Esophagus muscularis mucosa (tissue), 4 donors: ENCODE results near the gene SLC30A10. TPM values are rescaled to one million over a fixed set of nuclear protein-coding genes. Genes with fewer than 3 reads are reported as not detected.

Experiments used
- DNase-seq: peaks from one replicate; pipeline ENCODE4 v3.0.0-alpha.2; 2017; ENCODE audit errors: extremely low spot score
- H3K27ac ChIP-seq, 4 donors: fragments of 200-600 bp; sonication (generic); replicated peaks in 1 of 4; 1 replicate in 3 of 4; 2 replicates in 1 of 4; pipeline ENCODE4 v1.5.1; 2016 to 2019; ENCODE audit warnings: mild to moderate bottlenecking in 1 of 4
- H3K27me3 ChIP-seq, 4 donors: fragments of 200-600 bp; sonication (generic); one replicate each; pipeline versions ENCODE4 v1.5.1 to v1.6.0; 2016 to 2019
- H3K36me3 ChIP-seq, 4 donors: fragments of 200-600 bp; sonication (generic); one replicate each; pipeline ENCODE4 v1.5.1; 2016 to 2019
- H3K4me1 ChIP-seq, 4 donors: fragments of 200-600 bp; sonication (generic); one replicate each; pipeline ENCODE4 v1.5.1; 2016 to 2019
- H3K4me3 ChIP-seq, 4 donors: fragments of 200-600 bp; sonication (generic); 1 replicate in 2 of 4; 2 replicates in 2 of 4; pipeline ENCODE4 v1.5.1; 2016 to 2019; ENCODE audit warnings: mild to moderate bottlenecking in 4 of 4, moderate library complexity in 1 of 4
- H3K9me3 ChIP-seq, 4 donors: fragments of 200-600 bp; sonication (generic); 1 replicate in 3 of 4; 2 replicates in 1 of 4; pipeline ENCODE4 v1.5.1; 2016 to 2019
- CTCF ChIP-seq, 3 experiments: fragments of 200-600 bp in 2 of 3; fragments of 450-650 bp in 1 of 3; sonication (generic) in 2 of 3; IDR thresholded peaks; one replicate each; pipeline ENCODE4 v1.5.1; 2017 to 2019; ENCODE audit warnings: antibody characterized with exemption in 3 of 3, mild to moderate bottlenecking in 2 of 3, moderate library complexity in 1 of 3
- EP300 ChIP-seq: sonication (generic); formaldehyde crosslinking; IDR thresholded peaks from one replicate; pipeline ENCODE4 v1.6.1; 2017; ENCODE audit warnings: antibody characterized with exemption
- POLR2A ChIP-seq: fragments of 450-650 bp; IDR thresholded peaks from one replicate; pipeline ENCODE4 v1.6.1; 2017; ENCODE audit warnings: antibody characterized with exemption, moderate library complexity, mild to moderate bottlenecking, low read depth
- POLR2AphosphoS5 ChIP-seq, 2 donors: sonication (generic); formaldehyde crosslinking; IDR thresholded peaks; one replicate each; pipeline ENCODE4 v1.6.1; 2017; ENCODE audit warnings: antibody characterized with exemption in 2 of 2
- WGBS: methylation state at CpG from one replicate; pipeline ENCODE4 v1.1.5; 2018; 5-methylcytosine and 5-hydroxymethylcytosine counted together
- intact Hi-C: fragments of 100-400 bp; cut with DNase I; formaldehyde crosslinking; loops from one replicate; pipeline ENCODE4 v1.15.1; 2023
- total RNA-seq, 4 donors: library from RNA; depleted of rRNA; stranded (reverse); fragments of >200 nt; gene quantifications; one replicate each; pipeline versions ENCODE4 v1.1.0 to v1.2.1, GENCODE V29; 2016

SLC30A10 gene
- total RNA-seq, 4 donors from 2014 or later, result not detected

- WGBS, result 92% methylated on average over 6 of the region's 6 CpGs
- TF ChIP-seq CTCF (IDR thresholded peaks at IDR 0.05) (no peak), POLR2A (no peak), EP300 (no peak), POLR2AphosphoS5 (IDR thresholded peaks at IDR 0.05) (no peak)
- no peaks in the 10 kb centered on the region for H3K4me1 ChIP-seq
- H3K9me3 ChIP-seq, result no peaks in the 10 kb centered on the region
- H3K36me3 ChIP-seq, result peaks cover 26 to 31% (median 27%) of the 10 kb centered on the region in 4 donors
- intact Hi-C loops, result no loop called here
- H3K4me3 ChIP-seq, result no peak overlapping the region
- no peaks in the 10 kb centered on the region for H3K27me3 ChIP-seq
- no peak for DNase-seq
- H3K27ac ChIP-seq, result no peak overlapping the region
Observed at GRCh38 chr1:219965285-219966070, 37.1 kb upstream of the SLC30A10 start.

GRCh38 chr1:219963432-219963831 lies 35.1 kb upstream of the SLC30A10 start:
- intact Hi-C loops, result no loop called here
- Histone ChIP-seq H3K27me3 (no peaks in the 10 kb centered on the region), H3K27ac (no peak overlapping the region), H3K36me3 (peaks cover 7 to 11% (median 11%) of the 10 kb centered on the region in 4 donors), H3K9me3 (no peaks in the 10 kb centered on the region), H3K4me1 (no peaks in the 10 kb centered on the region), H3K4me3 (no peak overlapping the region)
- DNase-seq, result no peak
- no peak for TF ChIP-seq EP300
- TF ChIP-seq POLR2A, result no peak
- no peak for TF ChIP-seq CTCF (IDR thresholded peaks at IDR 0.05)
- TF ChIP-seq POLR2AphosphoS5 (IDR thresholded peaks at IDR 0.05), result no peak
- WGBS, result 85% methylated on average over 7 of the region's 7 CpGs

- no peak for DNase-seq
- H3K27me3 ChIP-seq, result no peaks in the 10 kb centered on the region
- H3K4me3 ChIP-seq, result no peak overlapping the region
- H3K9me3 ChIP-seq, result no peaks in the 10 kb centered on the region
- H3K36me3 ChIP-seq, result no peaks in the 10 kb centered on the region
- 94% methylated on average over 3 of the region's 3 CpGs for WGBS
- intact Hi-C loops, result no loop called here
- no peak overlapping the region for H3K27ac ChIP-seq
- H3K4me1 ChIP-seq, result no peaks in the 10 kb centered on the region
- TF ChIP-seq POLR2A (no peak), POLR2AphosphoS5 (IDR thresholded peaks at IDR 0.05) (no peak), EP300 (no peak), CTCF (IDR thresholded peaks at IDR 0.05) (no peak)
Observed at GRCh38 chr1:219961684-219962083, 33.3 kb upstream of the SLC30A10 start.

- no peaks in the 10 kb centered on the region for H3K4me1 ChIP-seq
- no peak overlapping the region for H3K4me3 ChIP-seq
- TF ChIP-seq POLR2A (no peak), EP300 (no peak), CTCF (IDR thresholded peaks at IDR 0.05) (no peak), POLR2AphosphoS5 (IDR thresholded peaks at IDR 0.05) (no peak)
- H3K27ac ChIP-seq, result no peak overlapping the region
- no peaks in the 10 kb centered on the region for H3K27me3 ChIP-seq
- no peaks in the 10 kb centered on the region for H3K9me3 ChIP-seq
- WGBS, result 73% methylated on average over 3 of the region's 3 CpGs
- DNase-seq, result no peak
- intact Hi-C loops, result no loop called here
- H3K36me3 ChIP-seq, result no peaks in the 10 kb centered on the region
Observed at GRCh38 chr1:219959540-219960203, 31.3 kb upstream of the SLC30A10 start.
